OCI-M2 (cell line): Measurements from ENCODE around the gene BDH2.

Experiments
- DNase-seq: peaks from one replicate; lab custom pipeline; 2025; ENCODE audit not compliant: unreplicated experiment; lab: John Stamatoyannopoulos, UW

Gene BDH2

DNA sequence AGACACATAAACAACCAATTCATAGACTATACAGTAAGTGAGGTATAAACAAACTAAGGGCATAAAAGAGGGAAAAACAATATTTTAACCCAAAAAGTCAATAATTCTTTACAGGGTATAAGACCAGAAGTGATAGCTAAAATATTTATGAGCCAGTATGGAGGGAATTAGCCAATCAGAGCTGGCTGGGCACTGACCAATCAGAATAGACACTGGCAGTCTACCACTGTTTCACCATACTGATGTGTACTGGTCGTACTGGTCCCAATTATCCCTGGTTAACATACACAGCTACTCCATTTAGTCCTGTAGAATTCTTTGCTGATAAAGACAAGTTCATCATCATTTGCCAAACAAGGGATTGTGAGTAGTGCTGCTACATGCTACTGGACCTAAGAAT lies 70.3 kb downstream of the BDH2 start:
- DNase-seq, result no peak
